ENCODE results near the gene TMOD2.

TMOD2 gene

DNA sequence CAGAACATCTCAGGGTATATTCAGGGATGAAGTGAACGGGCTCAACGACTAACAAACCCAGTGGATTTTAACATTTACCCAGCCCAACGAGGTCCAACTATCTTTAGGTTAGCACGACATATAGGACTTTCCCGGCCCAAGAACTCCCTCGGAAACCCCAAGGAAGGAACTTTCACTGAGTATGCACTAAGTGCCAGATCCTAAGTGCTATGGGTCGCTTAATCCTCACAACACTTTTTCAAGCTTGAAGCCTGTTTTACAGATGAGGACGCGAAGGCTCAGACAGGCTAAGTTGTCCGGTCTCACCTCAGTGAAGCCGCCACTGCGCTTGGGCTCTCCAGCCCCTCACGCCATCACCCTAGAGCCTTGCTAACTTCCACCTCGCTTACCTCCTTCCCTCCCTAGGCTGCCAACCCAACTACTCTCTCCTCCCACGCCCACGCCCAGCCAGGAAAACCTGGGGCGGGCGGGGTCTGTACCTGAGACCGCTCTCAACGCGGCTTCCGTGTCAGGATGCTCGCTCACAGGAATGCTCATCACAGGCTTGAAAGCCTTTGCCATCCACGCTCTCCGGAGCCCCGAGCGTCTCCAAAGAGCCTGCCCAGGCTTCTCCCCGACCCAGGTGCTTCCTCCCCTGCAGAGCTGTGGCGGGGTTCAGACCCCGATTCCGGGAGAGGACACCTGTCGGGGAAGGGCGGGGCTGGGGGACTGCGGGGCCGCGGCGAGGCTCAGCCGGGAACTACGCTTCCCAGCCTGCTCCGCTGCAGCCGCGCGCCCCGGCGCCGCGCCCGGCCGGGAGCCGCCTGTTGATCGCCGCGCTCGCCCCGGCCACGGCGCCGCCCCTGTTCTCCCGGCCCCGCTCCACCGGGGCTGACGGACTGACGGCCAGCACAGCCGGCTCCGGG is at the start of gene TMOD2:
Gene TMOD2, plus strand, starts transcription at position 806 of the 905 bp plus-strand sequence. CDS start 14,845 bp downstream, outside the sequence.
- peak; percentile 74 for DNase-seq

DNA sequence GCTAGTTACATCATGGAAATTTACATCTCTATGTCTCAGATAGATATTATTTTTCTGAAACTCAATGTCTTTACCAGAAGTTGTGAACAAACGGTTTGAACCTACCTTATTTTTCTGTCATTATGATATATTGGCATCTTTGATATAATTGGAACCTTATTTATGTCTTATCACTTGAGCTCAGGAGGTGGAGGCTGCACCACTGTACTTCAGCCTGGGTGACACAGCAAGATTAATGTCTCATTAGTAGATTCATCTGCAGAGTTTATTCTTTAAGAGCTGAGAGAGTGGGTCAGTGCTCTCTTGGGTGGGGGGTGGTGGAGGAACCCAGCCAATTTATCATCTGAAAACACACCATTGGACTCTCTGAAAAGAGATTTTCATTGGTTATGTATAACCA is 48.7 kb upstream of the TMOD2 start:
- no peak for DNase-seq

DNA sequence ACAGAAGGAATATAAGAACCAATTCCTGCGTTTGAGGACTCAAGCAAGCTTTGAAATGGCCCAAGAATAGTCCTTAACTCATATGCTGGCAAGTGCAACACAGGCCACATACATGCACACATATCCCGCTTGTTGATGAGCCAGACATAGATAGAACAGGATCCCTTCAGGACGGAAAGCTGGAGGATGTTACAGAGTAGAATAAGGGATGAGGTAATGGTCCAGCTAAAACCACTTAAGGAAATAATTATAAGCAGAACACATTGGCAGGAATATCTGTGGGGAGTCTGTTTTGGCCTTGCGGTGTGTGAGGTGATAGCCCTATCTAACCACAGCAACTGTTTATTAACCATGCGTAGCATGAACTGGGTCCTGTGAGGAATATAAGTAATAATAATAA is 45.1 kb upstream of the TMOD2 start:
- DNase-seq, result no peak

DNA sequence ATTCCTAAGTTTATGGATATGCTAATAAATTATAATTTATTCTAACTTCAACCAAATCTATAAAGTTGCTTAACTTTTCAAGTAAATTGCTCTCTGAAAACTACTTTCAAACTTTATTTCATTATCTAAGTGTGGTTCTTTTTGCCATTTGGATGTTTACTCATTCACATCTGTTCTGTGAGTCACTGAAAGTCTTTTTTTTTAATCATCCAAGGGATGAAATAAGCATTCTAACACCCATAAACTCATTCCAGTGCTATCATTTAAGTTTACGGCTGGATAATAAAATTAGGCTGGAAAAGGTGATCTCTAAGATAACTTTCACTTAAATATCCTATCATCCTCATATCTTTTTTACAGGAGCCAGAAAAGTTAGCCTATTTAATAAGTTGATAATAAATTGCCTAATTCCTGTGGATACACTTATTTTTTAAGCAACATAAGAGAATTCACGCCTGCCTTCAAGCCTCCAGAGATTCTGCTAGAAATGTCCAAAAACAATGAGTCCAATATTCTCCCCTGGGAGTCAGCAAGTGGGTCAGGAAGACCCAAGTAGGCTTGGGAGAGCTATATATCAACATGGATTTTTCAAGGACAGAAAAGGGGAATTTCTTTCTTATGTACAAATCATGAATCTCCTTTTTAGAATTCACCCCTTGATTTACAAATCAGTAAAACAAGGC is 44.3 kb upstream of the TMOD2 start:
- DNase-seq, result no peak

DNA sequence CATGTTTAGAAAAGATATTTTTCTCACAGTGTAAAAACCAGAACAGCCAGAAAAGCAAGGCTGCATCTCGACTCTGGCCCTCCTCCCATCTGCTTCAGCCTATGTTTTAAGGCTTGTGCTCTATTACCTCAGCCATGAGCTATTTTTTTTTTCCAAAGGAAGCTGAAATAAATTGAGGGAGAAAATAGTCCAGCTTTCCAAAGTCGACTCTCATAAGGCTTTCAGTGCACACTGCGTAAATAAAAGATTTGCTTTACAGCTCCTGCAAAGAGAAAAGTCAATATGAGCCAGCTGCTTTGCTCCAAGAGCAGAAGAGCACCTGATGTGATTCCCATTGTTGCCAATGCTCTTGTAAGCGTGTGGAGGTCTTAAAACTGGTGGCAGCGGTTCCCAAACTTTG is 43.4 kb upstream of the TMOD2 start:
- no peak for DNase-seq

DNA sequence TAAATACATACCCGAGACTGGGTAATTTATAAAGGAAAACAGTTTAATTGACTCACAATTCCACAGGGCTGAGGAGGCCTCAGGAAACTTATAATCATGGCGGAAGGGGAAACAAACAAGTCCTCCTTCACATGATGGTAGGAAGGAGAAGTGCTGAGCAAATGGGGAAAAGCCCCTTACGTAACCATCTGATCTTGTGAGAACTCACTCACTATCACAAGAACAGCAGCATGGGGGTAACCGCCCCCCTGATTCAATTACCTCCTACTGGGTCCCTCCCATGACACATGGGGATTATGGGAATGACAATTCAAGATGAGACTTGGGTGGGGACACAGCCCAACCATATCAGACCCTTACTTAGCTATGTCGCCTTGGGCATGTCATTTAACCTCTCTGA is 42.4 kb upstream of the TMOD2 start:
- DNase-seq, result no peak

DNA sequence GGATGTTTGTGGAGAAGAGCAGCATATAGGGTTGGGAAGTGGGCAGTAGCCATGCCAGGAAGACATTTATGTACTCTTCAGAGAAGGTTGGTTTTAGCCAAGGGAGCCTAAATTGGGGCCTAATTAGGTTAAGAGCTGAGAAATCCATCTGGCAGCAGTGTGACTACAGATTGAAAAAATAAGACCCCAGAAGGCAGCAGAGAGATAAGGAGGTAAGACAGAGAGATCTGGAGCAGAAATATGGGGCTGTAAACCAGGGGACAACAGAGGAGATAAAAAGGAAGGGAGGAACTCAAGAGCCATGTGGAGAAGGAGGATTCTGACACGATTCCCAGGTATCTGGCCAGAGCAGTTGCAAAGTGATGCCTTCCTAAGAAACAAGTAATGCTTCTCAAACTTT is 37.2 kb upstream of the TMOD2 start:
- DNase-seq, result no peak

DNA sequence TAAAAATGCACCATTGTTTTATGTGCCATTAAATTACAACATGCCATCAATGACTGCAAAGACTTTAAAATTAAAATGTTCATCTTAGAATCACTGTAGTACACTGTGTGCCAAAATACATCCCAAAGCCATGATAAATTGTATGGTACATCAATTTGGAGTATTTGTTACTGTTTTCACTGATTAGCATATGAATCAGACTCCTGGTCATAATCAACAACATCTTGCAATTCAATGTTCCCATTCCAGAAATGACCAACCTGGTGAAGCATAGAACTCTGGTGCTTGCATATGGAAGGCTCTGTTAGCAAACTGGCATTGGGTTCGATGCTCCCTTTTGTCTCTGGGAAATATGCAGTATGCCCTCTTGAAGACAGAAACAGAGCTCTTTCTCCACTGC is 36.5 kb upstream of the TMOD2 start:
- no peak for DNase-seq

DNA sequence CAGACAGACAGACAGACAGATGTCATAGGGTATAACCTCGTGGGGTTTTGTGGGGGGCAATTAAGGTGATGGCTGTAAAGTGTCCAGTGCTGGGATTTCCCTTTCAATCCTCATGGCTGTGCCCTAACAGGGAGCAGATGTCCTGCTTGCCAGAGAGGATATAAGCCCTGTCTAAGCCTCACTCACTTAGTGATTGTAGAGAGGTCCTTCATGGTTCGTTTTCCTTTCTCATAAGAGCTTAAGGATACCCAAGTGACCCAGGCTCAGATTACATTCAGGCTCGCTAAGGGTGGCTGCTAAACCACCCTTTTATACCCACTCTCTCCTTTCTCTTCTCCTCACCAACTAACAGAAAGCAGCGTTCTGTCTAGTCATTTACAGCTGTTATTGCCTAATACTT is 33.2 kb upstream of the TMOD2 start:
- no peak for DNase-seq

DNA sequence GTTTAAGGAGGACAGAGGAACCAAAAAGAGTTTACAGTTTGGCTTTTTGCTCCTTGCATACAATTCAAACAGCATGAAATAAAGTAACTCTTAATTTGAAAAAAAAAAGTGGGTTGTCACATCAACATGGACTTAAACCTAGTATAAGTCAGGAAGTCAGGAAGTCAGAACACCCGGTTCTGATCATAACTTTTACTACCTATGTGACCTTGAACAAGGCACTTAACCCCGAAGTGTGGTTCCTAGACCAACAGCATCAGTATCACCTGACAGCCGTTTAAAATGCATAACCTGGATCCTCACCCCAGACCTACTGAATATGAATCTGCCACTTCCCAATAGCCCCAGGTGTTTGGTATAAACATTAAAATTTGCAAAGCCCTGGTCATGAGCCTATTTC is 32.7 kb upstream of the TMOD2 start:
- no peak for DNase-seq

DNA sequence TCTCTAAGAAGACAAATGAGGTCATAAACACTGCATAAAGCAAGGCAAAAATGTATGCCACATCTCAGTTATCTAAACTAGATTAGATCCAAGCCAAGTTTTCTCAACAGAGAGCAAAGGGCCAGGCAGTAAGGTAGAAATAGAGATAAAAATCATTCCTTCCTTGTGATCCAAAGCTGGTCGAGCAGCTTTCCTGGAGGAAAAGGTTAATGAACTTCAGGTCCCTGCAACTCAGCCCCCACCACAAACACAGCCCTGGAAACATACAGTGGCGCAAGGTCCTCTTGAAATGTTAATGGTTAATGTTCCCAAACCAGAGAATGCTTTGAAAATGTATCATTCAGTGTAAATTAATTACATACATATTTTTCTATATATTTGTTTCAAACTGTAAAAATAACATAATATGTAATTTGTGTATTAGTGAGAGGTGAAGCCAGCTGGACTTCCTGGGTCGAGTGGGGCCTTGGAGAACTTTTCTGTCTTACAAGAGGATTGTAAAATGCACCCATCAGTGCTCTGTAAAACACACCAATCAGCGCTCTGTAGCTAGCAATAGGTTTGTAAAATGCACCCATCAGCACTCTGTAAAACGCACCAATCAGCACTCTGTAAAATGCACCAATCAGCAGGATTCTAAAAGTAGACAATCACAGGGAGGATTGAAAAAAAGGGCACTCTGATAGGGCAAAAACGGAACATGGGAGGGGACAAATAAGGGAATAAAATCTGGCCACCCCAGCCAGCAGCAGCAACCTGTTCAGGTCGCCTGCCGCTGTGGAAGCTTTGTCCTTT is 31.0 kb upstream of the TMOD2 start:
- DNase-seq, result no peak

DNA sequence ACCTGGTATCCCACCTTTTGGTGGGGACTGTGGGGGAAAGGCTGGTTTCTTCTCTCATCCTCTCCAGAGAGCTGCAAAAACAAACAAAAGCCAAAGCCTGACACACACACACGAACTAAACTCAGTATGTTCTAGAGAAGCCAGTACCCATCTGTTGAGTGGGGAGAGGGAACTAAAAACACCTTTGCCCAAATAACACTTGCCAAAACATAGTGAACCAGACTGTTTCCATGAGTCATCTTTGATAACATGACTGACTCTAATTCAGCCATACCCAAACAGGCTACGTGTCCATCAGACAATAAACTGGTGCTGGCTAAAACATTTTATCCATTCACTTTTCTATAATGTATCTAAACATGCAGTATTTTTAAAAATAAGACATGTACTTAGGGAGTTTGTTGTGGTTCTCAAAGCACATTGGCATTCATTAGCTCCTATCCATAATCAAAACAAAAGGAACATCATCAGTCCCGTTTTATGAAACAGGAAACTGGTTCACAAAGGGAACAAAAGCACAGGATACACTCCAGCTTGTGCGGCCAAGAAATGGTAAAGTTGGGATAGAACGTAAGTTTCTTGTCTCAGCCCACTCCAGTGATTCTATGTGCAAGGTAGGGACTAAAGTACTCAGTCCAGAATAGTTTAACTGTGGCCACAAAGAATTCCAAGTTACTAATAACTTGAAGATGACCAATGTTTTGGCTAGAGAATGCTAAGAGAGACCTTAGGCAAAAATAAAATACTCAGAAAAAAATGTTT is 30.0 kb upstream of the TMOD2 start:
- DNase-seq, result no peak

DNA sequence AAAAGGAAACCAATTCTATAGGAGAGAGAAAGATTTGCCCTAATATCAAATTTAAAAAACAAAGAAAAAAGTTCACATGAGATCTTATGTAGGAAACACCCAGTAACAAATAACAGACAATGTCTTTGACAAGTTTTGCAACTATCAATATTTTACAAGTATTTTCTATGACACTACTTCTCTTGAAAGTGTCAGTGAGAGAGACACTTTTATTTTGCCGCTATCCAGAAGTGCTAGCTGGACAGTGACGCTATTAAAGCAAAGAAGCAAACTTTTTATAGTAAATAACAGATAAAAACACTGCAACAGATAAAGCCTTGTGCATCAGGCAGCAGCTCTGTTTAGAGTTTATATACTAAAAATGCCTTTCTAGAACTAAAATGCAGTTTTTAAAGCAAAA is 27.2 kb upstream of the TMOD2 start:
- no peak for DNase-seq

DNA sequence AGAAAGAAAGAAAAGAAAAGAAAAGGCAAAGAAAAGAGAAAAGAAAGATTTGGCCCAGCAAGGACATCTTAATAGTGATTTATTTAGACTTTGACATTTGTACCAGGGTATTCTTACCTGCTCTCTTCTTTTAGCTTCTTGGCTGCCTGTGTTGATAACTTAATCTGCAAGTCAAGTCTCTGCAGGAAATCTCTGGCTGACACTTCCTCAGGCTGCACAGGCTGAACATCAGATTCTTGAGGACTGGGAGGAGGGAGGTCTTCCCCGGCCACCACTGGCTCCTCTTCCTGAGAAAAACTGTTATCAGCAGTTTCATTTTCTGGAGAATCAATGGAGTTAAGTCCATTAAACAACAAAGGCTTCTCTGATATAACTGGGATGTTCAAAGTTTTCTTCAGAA is 26.7 kb upstream of the TMOD2 start:
- no peak for DNase-seq

DNA sequence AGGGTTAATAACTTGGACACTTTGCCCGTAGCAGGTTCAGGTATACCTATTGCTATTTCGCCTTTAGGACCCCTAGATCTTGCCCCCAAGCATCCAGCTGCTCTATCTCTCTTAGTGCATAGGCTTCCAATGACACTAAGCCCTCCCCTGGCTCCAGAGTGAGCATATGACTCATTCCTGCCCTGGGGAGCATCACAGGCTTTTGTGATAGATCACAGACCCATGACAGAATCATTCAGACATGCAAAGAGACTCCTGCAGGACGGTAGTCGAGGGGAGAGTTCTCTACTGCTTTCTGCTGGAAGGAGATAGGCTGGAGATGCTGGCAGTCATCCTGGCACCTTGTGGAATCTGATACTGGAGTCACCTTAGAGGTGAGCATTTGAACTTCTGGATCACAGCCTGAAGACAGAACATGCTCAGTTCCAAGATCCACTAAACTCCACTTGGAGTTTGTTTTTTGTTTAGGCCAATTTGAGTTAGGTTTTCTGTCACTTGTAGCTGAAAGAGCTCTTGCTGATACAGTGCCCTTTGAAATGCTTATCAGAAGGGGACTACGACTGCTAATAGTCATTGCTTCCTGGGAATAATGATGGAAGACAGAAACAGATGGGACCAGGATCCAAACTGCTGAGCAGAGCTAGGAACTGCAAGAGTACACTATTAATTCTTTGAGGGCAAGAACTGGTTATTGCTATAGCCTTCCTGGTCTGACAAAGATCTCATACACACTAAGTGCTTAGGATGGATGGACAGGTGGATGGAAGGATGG is 24.9 kb upstream of the TMOD2 start:
- DNase-seq, result peak; percentile 65

DNA sequence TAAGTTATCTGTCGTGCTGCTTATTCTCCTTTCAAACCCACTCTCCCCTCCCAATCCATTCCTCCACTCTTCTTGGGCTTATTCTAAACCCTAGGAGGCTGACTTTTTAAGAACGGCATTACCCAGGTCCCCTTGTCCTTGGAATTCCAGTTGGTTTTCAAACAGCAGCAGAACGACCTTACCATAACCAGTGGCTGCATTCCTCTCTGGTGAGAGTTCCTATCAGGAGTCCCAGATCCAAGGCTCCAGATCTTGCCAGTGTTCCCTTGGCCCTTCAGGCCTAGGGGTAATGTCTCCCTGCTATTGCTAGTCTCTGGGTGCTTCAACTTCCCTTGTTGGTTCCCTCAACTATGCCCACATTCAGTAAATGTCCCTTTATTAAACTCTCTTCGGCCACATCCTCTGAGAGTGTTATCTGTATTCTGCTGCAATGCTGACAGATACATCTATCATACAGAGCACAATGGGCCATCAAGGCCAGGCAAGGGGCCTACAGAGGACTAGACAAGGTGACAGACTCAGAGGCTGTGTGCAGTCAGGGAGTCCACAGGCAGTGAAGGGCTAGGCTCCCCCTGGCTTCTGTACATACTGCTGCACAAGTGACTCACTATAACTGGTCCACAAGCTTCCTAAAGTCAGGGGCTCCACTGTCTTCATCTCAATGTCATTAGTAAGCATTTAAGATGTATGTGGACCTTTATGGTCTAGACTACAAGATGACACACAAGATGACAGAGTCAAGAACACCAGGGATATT is 24.1 kb upstream of the TMOD2 start:
- DNase-seq, result peak; percentile 44

DNA sequence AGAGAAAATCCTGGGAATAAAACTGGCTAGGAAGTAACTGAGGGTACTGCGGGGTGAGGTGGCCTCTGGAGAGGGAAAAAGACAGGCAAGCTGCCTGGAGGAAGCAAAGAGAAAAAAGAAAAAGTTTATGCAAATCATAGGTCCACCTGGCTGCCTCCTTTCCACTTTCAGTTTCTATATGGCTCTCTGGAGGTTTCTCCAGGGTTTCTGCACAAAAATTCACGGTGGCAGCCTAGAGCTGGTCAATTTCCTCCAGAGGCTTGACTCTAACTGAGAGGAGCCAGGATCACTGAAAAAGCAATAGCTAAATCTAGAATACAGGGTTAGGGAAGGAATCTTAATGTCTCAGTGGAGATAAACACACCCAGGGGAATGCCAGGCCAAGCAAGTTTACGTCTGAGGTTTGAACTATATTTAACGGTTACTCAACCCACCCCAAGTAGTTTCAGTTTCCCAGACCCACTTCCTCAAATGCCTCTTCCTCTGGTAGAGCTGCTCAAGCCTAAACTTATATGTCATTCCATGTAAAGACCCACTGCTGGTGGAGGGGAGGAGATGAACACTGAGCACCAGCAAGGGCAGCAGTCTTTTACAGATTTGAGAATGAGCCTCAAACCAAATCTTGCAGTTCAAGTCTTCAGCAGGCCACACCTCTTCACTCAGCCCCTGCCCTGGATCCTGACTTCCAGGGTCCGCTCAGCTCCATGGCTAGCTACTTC is 19.7 kb upstream of the TMOD2 start:
- DNase-seq, result peak; percentile 44

DNA sequence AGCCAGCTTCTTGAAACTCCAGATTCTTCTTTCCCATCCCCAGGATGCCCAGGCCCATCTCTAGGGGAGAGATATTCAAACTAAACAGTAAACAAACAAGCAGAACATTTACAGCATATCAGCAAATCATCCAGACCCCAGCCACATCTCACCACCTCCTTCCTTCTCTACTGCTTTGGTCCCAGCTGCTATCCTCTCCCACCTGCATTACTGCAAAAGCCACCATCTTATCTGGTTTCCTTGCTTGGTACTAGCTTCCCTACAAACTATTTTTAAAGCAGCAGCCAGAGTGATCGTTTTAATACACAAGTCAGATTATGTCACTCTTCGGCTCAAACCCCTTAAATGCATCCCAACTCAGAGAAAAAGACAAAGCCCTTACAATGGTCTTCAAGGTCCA is 18.8 kb upstream of the TMOD2 start:
- DNase-seq, result no peak

DNA sequence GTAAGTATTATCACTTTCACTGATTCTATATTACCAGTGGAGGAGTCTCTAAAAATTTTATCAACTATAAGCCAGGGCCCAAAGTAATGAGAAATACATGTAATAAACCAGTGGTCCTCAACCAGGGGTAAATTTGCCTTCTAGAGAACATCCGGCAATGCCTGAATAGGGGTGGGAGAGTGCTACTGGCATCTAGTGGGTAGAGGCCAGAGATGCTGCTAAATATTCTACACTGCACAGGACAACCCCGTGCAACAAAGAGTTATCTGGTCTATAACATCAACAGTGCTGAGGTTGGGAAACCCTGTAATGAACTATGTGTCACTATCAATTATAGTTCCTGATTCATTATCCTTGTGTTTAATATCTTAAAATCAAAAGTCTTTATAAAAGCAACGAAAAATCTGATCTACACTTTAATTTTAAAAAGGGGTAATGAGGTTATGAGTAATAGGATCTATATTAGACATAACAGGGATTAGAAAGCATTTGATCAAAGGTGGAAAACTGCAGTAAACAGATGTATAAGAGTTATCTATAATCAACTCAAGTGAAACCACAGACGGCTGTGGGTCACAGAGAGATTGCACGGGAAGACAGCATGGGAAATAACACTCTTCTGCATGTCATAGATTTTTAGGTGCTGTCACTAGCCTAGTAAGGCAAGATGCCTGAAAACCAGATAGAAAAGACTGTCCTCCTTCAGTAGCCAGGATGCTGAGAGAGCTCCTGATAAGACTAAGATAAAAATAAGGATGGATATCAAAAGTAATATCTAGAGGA is 16.0 kb upstream of the TMOD2 start:
- DNase-seq, result peak; percentile 64

DNA sequence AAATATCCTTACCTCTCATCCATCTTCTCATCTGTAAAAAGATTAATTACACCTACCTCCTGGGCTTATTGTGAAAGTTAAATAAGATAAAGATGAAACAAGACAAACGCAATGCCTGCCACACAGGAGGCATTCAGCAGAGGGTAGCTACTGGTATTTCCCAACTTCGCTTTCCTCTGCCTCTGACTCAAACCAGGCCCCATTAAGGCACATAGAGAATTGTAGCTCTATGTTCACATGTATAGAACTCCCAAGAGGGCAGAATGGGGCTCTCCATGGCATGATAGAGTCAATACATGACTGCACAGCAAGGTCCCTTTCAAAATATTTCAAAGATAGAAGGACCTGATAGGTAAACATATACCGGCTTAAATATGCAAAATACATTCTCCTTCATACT is 15.3 kb upstream of the TMOD2 start:
- DNase-seq, result no peak

All from CD4-positive, alpha-beta T cell treated with Interleukin-6 for 4 hours (primary cell).